IPS-15b (cell line): ENCODE data around the gene DIP2C.
"Not testable (repeated sequence)": the region's sequence is repeated elsewhere in the genome, so short reads cannot be mapped to it uniquely, and the experiment has no call there.

Source experiments
- H3K27me3 ChIP-seq: one replicate; pipeline ENCODE4 v1.6.1; 2013; ENCODE audit warnings: low read length; ENCODE audit not compliant: control insufficient read depth, insufficient read depth
- H3K36me3 ChIP-seq: one replicate; pipeline ENCODE4 v1.6.1; 2013; ENCODE audit warnings: low read length; ENCODE audit not compliant: control insufficient read depth, insufficient read depth
- H3K4me1 ChIP-seq: one replicate; pipeline ENCODE4 v1.6.1; 2013; ENCODE audit warnings: mild to moderate bottlenecking, low read length; ENCODE audit not compliant: control insufficient read depth, insufficient read depth
- H3K4me3 ChIP-seq: one replicate; pipeline ENCODE4 v1.5.1; 2013; ENCODE audit warnings: low read depth, low read length
- H3K9ac ChIP-seq: one replicate; pipeline ENCODE4 v1.6.1; 2013; ENCODE audit warnings: low read depth, mild to moderate bottlenecking, low read length
- H3K9me3 ChIP-seq: one replicate; pipeline ENCODE4 v1.6.1; 2013; ENCODE audit warnings: mild to moderate bottlenecking, low read length; ENCODE audit not compliant: control insufficient read depth, insufficient read depth

Gene DIP2C

DNA sequence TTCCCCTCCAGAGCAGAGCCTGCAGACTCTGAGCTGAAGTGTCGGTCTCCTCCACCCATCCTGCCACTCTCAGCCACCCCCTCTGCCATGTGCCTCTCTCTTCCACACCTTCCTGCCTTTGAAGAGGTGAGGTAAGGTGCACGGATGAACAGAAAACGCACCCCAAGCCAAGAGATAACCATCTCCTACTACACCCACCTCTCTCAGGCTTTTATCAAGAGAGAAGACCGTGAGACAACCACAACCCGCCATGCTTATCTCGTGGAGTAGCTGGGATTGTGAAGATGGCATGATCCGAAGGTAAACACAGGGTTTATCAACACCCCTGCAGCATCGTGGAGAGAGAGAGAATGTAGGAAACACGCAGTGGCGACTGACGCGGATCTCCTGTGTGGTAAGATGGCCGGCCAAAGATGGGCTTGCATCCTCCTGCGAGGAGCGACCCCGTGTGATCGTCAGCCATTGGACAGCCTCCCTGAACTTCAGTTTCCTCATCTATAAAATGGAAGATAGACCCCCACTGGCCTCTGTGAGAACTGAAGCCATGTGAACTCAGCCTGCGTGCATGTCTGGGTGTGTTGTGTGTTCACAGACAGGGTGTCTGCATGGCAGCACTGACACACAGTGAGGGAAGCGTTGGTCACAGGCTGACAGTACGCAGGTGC, 219.0 kb downstream of the DIP2C start:
- no peak overlapping the region for H3K4me3 ChIP-seq
- H3K9ac ChIP-seq, result no peak overlapping the region
- peaks cover 6% of the 10 kb centered on the region for H3K36me3 ChIP-seq
- no peaks in the 10 kb centered on the region for H3K27me3 ChIP-seq
- H3K4me1 ChIP-seq, result no peaks in the 10 kb centered on the region
- H3K9me3 ChIP-seq, result no peaks in the 10 kb centered on the region

DNA sequence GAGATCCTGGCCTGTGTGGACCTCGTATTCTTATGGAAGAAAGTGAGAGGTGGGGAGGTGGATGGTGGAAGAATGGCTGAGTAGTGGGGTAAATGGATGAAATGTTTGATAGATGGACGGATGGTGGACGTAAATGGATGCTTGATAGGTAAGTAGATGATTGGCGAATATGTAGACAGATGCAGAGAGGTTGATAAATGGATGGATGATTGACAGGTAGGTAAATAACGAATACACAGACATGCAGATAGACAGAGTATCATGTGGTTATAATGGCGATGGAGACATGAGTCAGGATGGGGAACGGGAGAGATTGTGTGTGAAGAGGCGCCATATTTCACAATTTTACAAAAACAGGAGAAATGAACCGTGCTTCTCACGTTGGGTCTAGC, 219.5 kb downstream of the DIP2C start:
- peaks cover 6% of the 10 kb centered on the region for H3K36me3 ChIP-seq
- H3K9me3 ChIP-seq, result no peaks in the 10 kb centered on the region
- H3K4me3 ChIP-seq, result no peak overlapping the region
- no peaks in the 10 kb centered on the region for H3K27me3 ChIP-seq
- H3K4me1 ChIP-seq, result no peaks in the 10 kb centered on the region
- no peak overlapping the region for H3K9ac ChIP-seq

DNA sequence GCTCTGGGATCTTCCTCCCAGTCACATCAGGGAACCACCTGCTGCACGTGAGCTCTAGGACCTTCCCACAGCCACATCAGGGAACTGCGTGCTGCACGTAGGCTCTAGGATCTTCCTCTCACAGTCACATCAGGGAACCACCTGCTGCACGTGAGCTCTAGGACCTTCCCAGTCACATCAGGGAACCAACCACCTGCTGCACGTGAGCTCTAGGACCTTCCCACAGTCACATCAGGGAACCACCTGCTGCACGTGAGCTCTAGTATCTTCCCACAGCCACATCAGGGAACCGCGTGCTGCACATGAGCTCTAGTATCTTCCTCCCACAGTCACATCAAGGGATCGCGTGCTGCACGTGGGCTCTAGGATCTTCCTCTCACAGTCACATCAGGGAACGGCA, 229.7 kb downstream of the DIP2C start:
- H3K4me1 ChIP-seq, result no peaks in the 10 kb centered on the region
- no peaks in the 10 kb centered on the region for H3K9me3 ChIP-seq
- no peaks in the 10 kb centered on the region for H3K36me3 ChIP-seq
- H3K9ac ChIP-seq, result no peak overlapping the region
- H3K4me3 ChIP-seq, result no peak overlapping the region
- H3K27me3 ChIP-seq, result no peaks in the 10 kb centered on the region

DNA sequence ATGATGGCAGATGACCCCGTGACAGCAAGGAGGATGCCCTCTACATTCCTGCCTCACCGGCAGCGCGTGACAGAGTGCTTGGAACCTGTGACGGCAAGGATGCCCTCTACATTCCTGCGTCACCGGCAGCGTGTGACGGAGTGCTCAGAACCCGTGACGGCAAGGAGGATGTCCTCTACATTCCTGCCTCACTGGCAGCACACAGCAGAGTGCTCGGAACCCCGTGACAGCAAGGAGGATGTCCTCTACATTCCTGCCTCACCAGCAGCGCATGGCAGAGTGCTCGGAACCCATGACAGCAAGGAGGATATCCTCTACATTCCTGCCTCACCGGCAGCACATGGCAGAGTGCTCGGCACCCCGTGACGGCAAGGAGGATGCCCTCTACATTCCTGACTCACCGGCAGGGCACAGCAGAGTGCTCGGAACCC, 231.0 kb downstream of the DIP2C start:
- Histone ChIP-seq H3K9ac (no peak overlapping the region), H3K4me1 (no peaks in the 10 kb centered on the region), H3K27me3 (no peaks in the 10 kb centered on the region), H3K9me3 (no peaks in the 10 kb centered on the region), H3K4me3 (no peak overlapping the region), H3K36me3 (no peaks in the 10 kb centered on the region)

DNA sequence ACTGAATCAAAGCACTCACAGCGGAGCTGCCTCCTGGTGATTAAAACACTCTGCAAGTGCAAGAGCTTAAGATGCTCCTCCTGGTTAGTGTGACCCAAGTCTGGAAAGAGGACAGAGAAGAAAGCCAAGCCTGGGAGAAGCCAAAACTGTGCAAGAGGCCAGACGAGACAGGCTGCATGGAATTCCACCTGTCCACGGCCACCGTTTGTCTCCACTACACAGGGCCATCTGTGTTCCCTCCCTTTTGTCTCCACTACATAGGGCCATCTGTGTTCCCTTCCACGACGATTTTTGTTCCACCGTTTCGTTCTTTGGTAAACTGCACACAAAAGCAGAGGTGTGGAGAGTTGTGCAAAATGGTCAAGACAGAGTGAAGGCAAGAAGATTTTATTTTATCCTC, 233.0 kb downstream of the DIP2C start:
- Histone ChIP-seq H3K4me1 (no peaks in the 10 kb centered on the region), H3K4me3 (no peak overlapping the region), H3K9ac (no peak overlapping the region), H3K27me3 (no peaks in the 10 kb centered on the region), H3K9me3 (no peaks in the 10 kb centered on the region), H3K36me3 (no peaks in the 10 kb centered on the region)

DNA sequence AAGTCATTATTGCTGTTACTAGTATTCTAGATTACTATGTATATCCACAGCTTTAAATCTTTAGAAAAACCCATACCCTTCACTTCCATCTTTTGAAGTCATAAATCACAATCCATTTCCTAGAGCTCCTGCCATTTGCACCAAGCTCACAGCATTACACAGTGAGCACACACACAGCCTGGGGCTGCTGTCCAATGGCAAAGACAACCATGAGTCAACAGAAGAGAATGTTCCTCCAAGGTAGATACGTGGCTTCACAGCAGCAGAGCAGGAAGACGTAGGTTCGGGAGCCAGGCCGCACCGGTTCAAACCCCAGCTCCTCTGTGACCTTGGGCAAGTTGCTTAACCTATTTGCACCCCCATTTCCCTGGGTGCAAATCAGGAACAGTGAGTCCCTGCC, 234.6 kb downstream of the DIP2C start:
- no peaks in the 10 kb centered on the region for H3K4me1 ChIP-seq
- H3K36me3 ChIP-seq, result no peaks in the 10 kb centered on the region
- no peaks in the 10 kb centered on the region for H3K9me3 ChIP-seq
- no peaks in the 10 kb centered on the region for H3K27me3 ChIP-seq
- H3K4me3 ChIP-seq, result no peak overlapping the region
- H3K9ac ChIP-seq, result no peak overlapping the region

- H3K9ac ChIP-seq, result no peak overlapping the region
- H3K4me1 ChIP-seq, result no peaks in the 10 kb centered on the region
- no peaks in the 10 kb centered on the region for H3K27me3 ChIP-seq
Measured at GRCh38 chr10:453647-454046, 235.8 kb downstream of the DIP2C start.

GRCh38 chr10:452512-453426, 236.7 kb downstream of the DIP2C start:
- H3K9me3 ChIP-seq, result no peaks in the 10 kb centered on the region
- H3K4me1 ChIP-seq, result no peaks in the 10 kb centered on the region
- no peaks in the 10 kb centered on the region for H3K27me3 ChIP-seq
- H3K36me3 ChIP-seq, result no peaks in the 10 kb centered on the region
- no peak overlapping the region for H3K4me3 ChIP-seq
- H3K9ac ChIP-seq, result no peak overlapping the region

More at GRCh38 chr10:453647-454046, 235.8 kb downstream of the DIP2C start:
- Histone ChIP-seq H3K9me3 (no peaks in the 10 kb centered on the region), H3K36me3 (no peaks in the 10 kb centered on the region), H3K4me3 (no peak overlapping the region)

GRCh38 chr10:451856-452255, 237.6 kb downstream of the DIP2C start:
- no peak overlapping the region for H3K9ac ChIP-seq

GRCh38 chr10:451021-451471, 238.4 kb downstream of the DIP2C start:
- Histone ChIP-seq H3K9ac (no peak overlapping the region), H3K4me3 (no peak overlapping the region), H3K4me1 (no peaks in the 10 kb centered on the region), H3K27me3 (no peaks in the 10 kb centered on the region), H3K9me3 (no peaks in the 10 kb centered on the region), H3K36me3 (no peaks in the 10 kb centered on the region)

More at GRCh38 chr10:451856-452255, 237.6 kb downstream of the DIP2C start:
- Histone ChIP-seq H3K36me3 (no peaks in the 10 kb centered on the region), H3K4me3 (no peak overlapping the region), H3K9me3 (no peaks in the 10 kb centered on the region), H3K27me3 (no peaks in the 10 kb centered on the region), H3K4me1 (no peaks in the 10 kb centered on the region)

GRCh38 chr10:450463-450862, 239.0 kb downstream of the DIP2C start:
- Histone ChIP-seq H3K9ac (no peak overlapping the region), H3K9me3 (no peaks in the 10 kb centered on the region), H3K36me3 (no peaks in the 10 kb centered on the region), H3K27me3 (no peaks in the 10 kb centered on the region), H3K4me3 (no peak overlapping the region), H3K4me1 (no peaks in the 10 kb centered on the region)

DNA sequence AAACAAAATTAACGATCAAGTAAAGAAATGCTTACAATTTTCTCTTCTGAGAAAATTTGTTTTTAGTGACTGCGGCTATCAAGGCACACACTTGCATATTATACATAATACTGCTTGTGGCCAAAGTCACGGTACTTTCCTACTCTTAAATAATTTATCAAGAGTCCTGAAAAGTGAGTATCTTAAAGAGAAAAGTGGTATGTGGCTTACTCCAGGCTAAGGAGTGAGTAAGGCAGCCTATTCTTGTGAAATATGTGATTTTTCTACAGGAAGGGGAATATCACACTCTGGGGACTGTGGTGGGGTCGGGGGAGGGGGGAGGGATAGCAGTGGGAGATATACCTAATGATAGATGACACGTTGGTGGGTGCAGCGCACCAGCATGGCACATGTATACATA, 240.1 kb downstream of the DIP2C start:
- H3K9me3 ChIP-seq, H3K4me1 ChIP-seq, H3K27me3 ChIP-seq, H3K9ac ChIP-seq, H3K4me3 ChIP-seq, H3K36me3 ChIP-seq: not testable (repeated sequence)
